ENCODE data around the gene C19orf25.

C19orf25 gene

GRCh38 chr19:1460033-1460995 lies 18.7 kb downstream of the C19orf25 start:
- DNase-seq: no peak

- no peak for DNase-seq
These were observed 19.5 kb downstream of the C19orf25 start for GRCh38 chr19:1459479-1459878.

GRCh38 chr19:1457892-1458291 lies 21.1 kb downstream of the C19orf25 start:
- DNase-seq: no peak

GRCh38 chr19:1457031-1457739 lies 21.8 kb downstream of the C19orf25 start:
- DNase-seq: no peak

- no peak for DNase-seq
These were observed 22.7 kb downstream of the C19orf25 start for GRCh38 chr19:1456121-1456900.

- DNase-seq: peak; percentile 13
These were observed 23.5 kb downstream of the C19orf25 start for GRCh38 chr19:1455336-1456120.

GRCh38 chr19:1455002-1455335 lies 24.0 kb downstream of the C19orf25 start:
- no peak for DNase-seq

- DNase-seq: no peak
These were observed 25.3 kb downstream of the C19orf25 start for GRCh38 chr19:1453525-1454364.

- DNase-seq: no peak
These were observed 26.1 kb downstream of the C19orf25 start for GRCh38 chr19:1452802-1453524.

GRCh38 chr19:1451916-1452801 lies 26.9 kb downstream of the C19orf25 start:
- no peak for DNase-seq

GRCh38 chr19:1450735-1451731 lies 28.0 kb downstream of the C19orf25 start:
- no peak for DNase-seq

- peak; percentile 79 for DNase-seq
These were observed 29.3 kb downstream of the C19orf25 start, which contains the start of gene APC2 for GRCh38 chr19:1449467-1450442. TSS of gene APC2 (plus strand) at chr19:1450121. CDS start at chr19:1453002, 2,881 bp downstream.

GRCh38 chr19:1447944-1448343 lies 31.1 kb downstream of the C19orf25 start:
- no peak for DNase-seq

- DNase-seq: no peak
These were observed 31.5 kb downstream of the C19orf25 start for GRCh38 chr19:1447504-1447903.

- no peak for DNase-seq
These were observed 32.1 kb downstream of the C19orf25 start for GRCh38 chr19:1446713-1447481.
